PC-9 (cell line): ENCODE results near the gene CAPN15. TPM values are rescaled to one million over a fixed set of nuclear protein-coding genes. Genes with fewer than 3 reads are reported as not detected.
A peak's percentile ranks its signal among the peaks of the same experiment; 100 is the strongest.

Source experiments
- BruUV-seq: library from RNA; stranded (reverse); fragments of 400-500 nt; replicated peaks from 2 replicates; lab custom pipeline; 2021; lab: Mats Ljungman, UMichigan
- CTCF ChIA-PET: fragments of 300-600 bp; sonication (Branson Sonifier 250); formaldehyde crosslinking; loops from one replicate; lab custom pipeline; 2022; ENCODE audit warnings: antibody characterized with exemption; lab: Charles Lee
- POLR2A ChIA-PET: fragments of 300-600 bp; sonication (Branson Sonifier 250); formaldehyde crosslinking; loops from one replicate; lab custom pipeline; 2022; ENCODE audit warnings: antibody characterized with exemption; ENCODE audit not compliant: unreplicated experiment; lab: Charles Lee
- DNase-seq, 2 experiments: peaks; one replicate each; pipeline versions ENCODE4 v3.0.0 to v3.0.0-alpha.2; 2015 to 2022; ENCODE audit warnings: mixed read lengths in 1 of 2
- H2AFZ ChIP-seq: fragments of 200-600 bp; sonication (generic); 2 replicates; pipeline ENCODE4 v1.8.1; 2017; ENCODE audit warnings: antibody characterized with exemption
- H3F3A ChIP-seq: fragments of 200-600 bp; sonication (generic); 2 replicates; pipeline ENCODE4 v1.8.1; 2017; ENCODE audit warnings: antibody characterized with exemption, mild to moderate bottlenecking, low read depth; ENCODE audit not compliant: insufficient read depth
- H3K27ac ChIP-seq: fragments of 200-600 bp; sonication (generic); 2 replicates; pipeline ENCODE4 v1.6.1; 2016; ENCODE audit warnings: mixed run types
- H3K27me3 ChIP-seq: fragments of 200-600 bp; sonication (generic); 2 replicates; pipeline ENCODE4 v1.6.1; 2016; ENCODE audit warnings: low read depth, mixed run types; ENCODE audit not compliant: insufficient read depth
- H3K36me3 ChIP-seq: fragments of 200-600 bp; sonication (generic); 2 replicates; pipeline ENCODE4 v1.6.1; 2016; ENCODE audit warnings: low read depth, mixed run types
- H3K4me1 ChIP-seq: fragments of 200-600 bp; sonication (generic); replicated peaks from 2 replicates; pipeline ENCODE4 v1.6.1; 2016; ENCODE audit warnings: mixed run types; ENCODE audit not compliant: insufficient read depth
- H3K4me2 ChIP-seq: fragments of 200-600 bp; sonication (generic); 2 replicates; pipeline ENCODE4 v1.6.1; 2017; ENCODE audit warnings: mixed run types
- H3K4me3 ChIP-seq: fragments of 200-600 bp; sonication (generic); 2 replicates; pipeline ENCODE4 v1.6.1; 2016; ENCODE audit warnings: mixed run types
- H3K79me2 ChIP-seq: fragments of 200-600 bp; sonication (generic); 2 replicates; pipeline ENCODE4 v1.6.1; 2017; ENCODE audit warnings: low read depth, mixed run types
- H3K9me2 ChIP-seq: fragments of 200-600 bp; sonication (generic); 2 replicates; pipeline ENCODE4 v1.8.1; 2017; ENCODE audit warnings: mild to moderate bottlenecking; ENCODE audit not compliant: insufficient read depth
- H3K9me3 ChIP-seq: fragments of 200-600 bp; sonication (generic); 2 replicates; pipeline ENCODE4 v1.8.1; 2016; ENCODE audit warnings: low read depth; ENCODE audit not compliant: insufficient read depth
- H4K20me1 ChIP-seq: fragments of 200-600 bp; sonication (generic); 2 replicates; pipeline ENCODE4 v1.8.1; 2017; ENCODE audit not compliant: insufficient read depth
- CTCF ChIP-seq: fragments of 200-600 bp; sonication (generic); conservative IDR thresholded peaks from 2 replicates; pipeline ENCODE4 v1.6.1; 2017; ENCODE audit warnings: mixed run types, antibody characterized with exemption, mild to moderate bottlenecking, moderate library complexity
- EZH2 ChIP-seq: fragments of 200-600 bp; sonication (generic); IDR thresholded peaks from 2 replicates; pipeline ENCODE4 v1.8.0; 2017; ENCODE audit warnings: antibody characterized with exemption, low read depth
- intact Hi-C: fragments of 100-400 bp; cut with micrococcal nuclease; formaldehyde crosslinking; loops from one replicate; pipeline ENCODE4 v1.10.0; 2022; ENCODE audit not compliant: unreplicated experiment
- total RNA-seq: library from RNA; stranded (reverse); gene quantifications from 2 replicates; pipeline ENCODE4 v1.2.3, GENCODE V29; 2021

The CAPN15 gene
- total RNA-seq, 1 experiment from 2014 or later, result 66.8 TPM

- Histone ChIP-seq H3K79me2 (peaks cover 65% of the 10 kb centered on the region), H3K27me3 (no peaks in the 10 kb centered on the region), H3F3A (peaks cover 35% of the 10 kb centered on the region), H3K4me2 (peak overlapping the region; percentile 99), H3K36me3 (no peaks in the 10 kb centered on the region), H3K9me3 (no peaks in the 10 kb centered on the region), H2AFZ (no peak overlapping the region), H3K27ac (no peak overlapping the region), H3K4me3 (peak overlapping the region; percentile 81), H4K20me1 (peaks cover 39% of the 10 kb centered on the region), H3K4me1 (peaks cover 46% of the 10 kb centered on the region), H3K9me2 (no peaks in the 10 kb centered on the region)
- TF ChIP-seq CTCF, result no peak
- TF ChIP-seq EZH2, result no peak
- ChIA-PET CTCF (no interaction called here), POLR2A (interaction anchor here (0.6 to 0.7 kb wide), 3 partner anchors 31 to 91 kb away, joined by 3 to 4 read pairs (median 3); no protein-coding TSS in a partner anchor)
- BruUV-seq, result no TSS peak
- intact Hi-C loops, result no loop called here
- no peak for DNase-seq
Measured at GRCh38 chr16:590815-591200, 63.3 kb downstream of the CAPN15 start.

GRCh38 chr16:591231-591630 is 63.7 kb downstream of the CAPN15 start:
- peaks cover 46% of the 10 kb centered on the region for H3K4me1 ChIP-seq

GRCh38 chr16:591892-592517 is 64.5 kb downstream of the CAPN15 start:
- H3F3A ChIP-seq, result peaks cover 35% of the 10 kb centered on the region
- peaks cover 44% of the 10 kb centered on the region for H4K20me1 ChIP-seq
- no peak overlapping the region for H2AFZ ChIP-seq
- H3K36me3 ChIP-seq, result no peaks in the 10 kb centered on the region
- ChIA-PET POLR2A (no interaction called here), CTCF (interaction anchor here (0.6 kb wide), 2 partner anchors 46 to 72 kb away, joined by 3 read pairs; no protein-coding TSS in a partner anchor)
- peaks cover 46% of the 10 kb centered on the region for H3K4me1 ChIP-seq
- H3K79me2 ChIP-seq, result peaks cover 74% of the 10 kb centered on the region
- no peak for DNase-seq
- TF ChIP-seq EZH2, result no peak
- no peak for TF ChIP-seq CTCF
- H3K27me3 ChIP-seq, result no peaks in the 10 kb centered on the region
- no peaks in the 10 kb centered on the region for H3K9me2 ChIP-seq
- H3K4me3 ChIP-seq, result peak overlapping the region; percentile 14; the same call in 1 of the 2 replicates
- intact Hi-C loops, result loop anchor here (2.0 kb wide), 1 partner anchor 45 kb away; the partner anchor contains the start of gene METTL26
- peak overlapping the region; percentile 76 for H3K27ac ChIP-seq
- H3K4me2 ChIP-seq, result peak overlapping the region; percentile 99
- BruUV-seq, result TSS peak; percentile 13
- no peaks in the 10 kb centered on the region for H3K9me3 ChIP-seq

More at GRCh38 chr16:591231-591630, 63.7 kb downstream of the CAPN15 start:
- POLR2A ChIA-PET, result no interaction called here
- Histone ChIP-seq H3K9me2 (no peaks in the 10 kb centered on the region), H3K27ac (no peak overlapping the region), H3K9me3 (no peaks in the 10 kb centered on the region), H3F3A (peaks cover 35% of the 10 kb centered on the region), H3K36me3 (no peaks in the 10 kb centered on the region), H3K79me2 (peaks cover 69% of the 10 kb centered on the region), H4K20me1 (peaks cover 41% of the 10 kb centered on the region), H3K27me3 (no peaks in the 10 kb centered on the region), H3K4me3 (peak overlapping the region; percentile 81; the same call in 1 of the 2 replicates), H2AFZ (no peak overlapping the region), H3K4me2 (peak overlapping the region; percentile 99)
- no peak for DNase-seq
- BruUV-seq, result no TSS peak
- no peak for TF ChIP-seq CTCF
- TF ChIP-seq EZH2, result no peak
- CTCF ChIA-PET, result no interaction called here
- intact Hi-C loops, result no loop called here
